IgD-negative memory B cell (primary cell): ENCODE results near the gene NDUFS7. TPM values are rescaled to one million over a fixed set of nuclear protein-coding genes. Genes with fewer than 3 reads are reported as not detected.

Source experiments
- H3K27ac Mint-ChIP-seq, 3 donors: one replicate each; pipeline ENCODE4 v1.8.0; 2020 to 2022; ENCODE audit warnings: mild to moderate bottlenecking in 3 of 3, mixed read lengths in 3 of 3, moderate library complexity in 1 of 3
- H3K27me3 Mint-ChIP-seq: one replicate; pipeline ENCODE4 v1.8.0; 2021; ENCODE audit warnings: mixed read lengths
- H3K36me3 Mint-ChIP-seq: one replicate; pipeline ENCODE4 v1.8.0; 2020; ENCODE audit warnings: mild to moderate bottlenecking, mixed read lengths
- H3K4me1 Mint-ChIP-seq, 3 donors: one replicate each; pipeline ENCODE4 v1.8.0; 2020 to 2022; ENCODE audit warnings: mixed read lengths in 3 of 3, mild to moderate bottlenecking in 1 of 3
- H3K4me3 Mint-ChIP-seq, 4 donors: one replicate each; pipeline ENCODE4 v1.8.0; 2020 to 2022; ENCODE audit warnings: mild to moderate bottlenecking in 4 of 4, mixed read lengths in 4 of 4, moderate library complexity in 3 of 4
- H3K9me3 Mint-ChIP-seq, 3 donors: one replicate each; pipeline ENCODE4 v1.8.0; 2020 to 2021; ENCODE audit warnings: mixed read lengths in 3 of 3, mild to moderate bottlenecking in 1 of 3
- polyA plus RNA-seq: library from polyadenylated mRNA; unstranded; fragments of 300-500 nt; fragmentation: Illumina TruSeq; gene quantifications from one replicate; pipeline ENCODE4 v1.2.3, GENCODE V29; 2021

NDUFS7 gene
- polyA plus RNA-seq, 1 donor from 2014 or later: 233 TPM

DNA sequence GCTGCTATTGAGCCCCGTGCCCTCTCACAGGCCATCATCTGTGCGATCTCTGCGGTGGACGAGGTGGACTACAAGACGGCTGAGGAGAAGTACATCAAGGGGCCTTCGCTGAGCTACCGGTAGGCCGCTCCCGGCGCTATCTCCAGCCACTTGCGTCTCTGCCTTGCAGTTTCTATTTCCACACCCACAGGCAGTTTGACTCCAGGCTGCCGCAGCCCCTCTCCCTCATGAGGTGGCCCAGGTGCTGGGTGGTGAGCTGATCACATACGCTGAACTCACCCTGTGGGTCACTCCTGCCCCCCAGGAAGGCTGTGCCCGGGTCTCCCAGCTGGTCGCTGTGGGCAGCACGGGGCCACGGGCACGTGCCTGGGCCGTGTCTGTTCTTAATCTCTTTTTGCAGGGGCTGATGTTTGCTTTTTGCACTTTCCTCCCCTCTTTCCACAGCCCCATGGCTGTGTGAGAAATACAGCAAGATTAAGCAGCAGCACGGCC, 10.6 kb upstream of the NDUFS7 start:
- no peaks in the 10 kb centered on the region for H3K4me1 Mint-ChIP-seq
- H3K27ac Mint-ChIP-seq: no peak overlapping the region
- no peak overlapping the region for H3K4me3 Mint-ChIP-seq
- H3K36me3 Mint-ChIP-seq: no peaks in the 10 kb centered on the region
- no peaks in the 10 kb centered on the region for H3K9me3 Mint-ChIP-seq
- no peaks in the 10 kb centered on the region for H3K27me3 Mint-ChIP-seq

DNA sequence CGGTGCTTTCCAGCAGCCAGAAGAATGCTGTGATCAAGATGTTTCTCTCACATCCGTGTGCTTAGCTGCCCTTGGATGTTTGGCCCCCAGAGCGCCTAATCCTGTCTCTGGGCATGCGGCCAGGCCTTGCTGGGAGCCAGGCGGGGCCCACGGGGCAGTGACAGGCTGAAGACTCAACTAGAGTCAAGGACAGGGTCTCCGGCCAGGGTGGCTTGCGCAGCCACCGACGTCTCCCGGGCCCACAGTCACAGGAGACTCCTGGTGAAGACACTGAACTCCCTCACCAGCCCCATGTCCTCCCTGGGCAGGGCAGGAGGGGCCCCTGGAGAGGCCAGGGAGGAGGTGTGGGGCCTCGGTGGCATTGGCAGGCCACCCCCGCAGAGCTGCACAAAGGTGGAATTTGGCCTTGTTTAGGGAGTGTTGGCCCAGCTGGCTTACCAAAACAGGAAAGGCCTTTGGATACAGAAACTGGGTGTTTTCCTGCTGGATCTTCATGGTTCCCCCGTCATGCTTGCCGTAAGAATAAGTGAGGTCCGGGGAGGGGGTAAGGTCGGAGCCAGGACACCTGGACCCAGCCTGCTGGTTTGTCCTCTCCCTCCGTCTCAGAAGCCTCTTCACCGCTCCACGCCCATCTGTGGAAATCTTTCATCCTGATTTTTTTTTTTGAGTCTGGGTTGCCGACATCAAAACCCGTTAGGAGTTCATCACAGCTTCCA, 10.0 kb upstream of the NDUFS7 start:
- no peaks in the 10 kb centered on the region for H3K9me3 Mint-ChIP-seq
- H3K4me3 Mint-ChIP-seq: no peak overlapping the region
- no peaks in the 10 kb centered on the region for H3K4me1 Mint-ChIP-seq
- H3K36me3 Mint-ChIP-seq: no peaks in the 10 kb centered on the region
- H3K27me3 Mint-ChIP-seq: no peaks in the 10 kb centered on the region
- H3K27ac Mint-ChIP-seq: no peak overlapping the region

DNA sequence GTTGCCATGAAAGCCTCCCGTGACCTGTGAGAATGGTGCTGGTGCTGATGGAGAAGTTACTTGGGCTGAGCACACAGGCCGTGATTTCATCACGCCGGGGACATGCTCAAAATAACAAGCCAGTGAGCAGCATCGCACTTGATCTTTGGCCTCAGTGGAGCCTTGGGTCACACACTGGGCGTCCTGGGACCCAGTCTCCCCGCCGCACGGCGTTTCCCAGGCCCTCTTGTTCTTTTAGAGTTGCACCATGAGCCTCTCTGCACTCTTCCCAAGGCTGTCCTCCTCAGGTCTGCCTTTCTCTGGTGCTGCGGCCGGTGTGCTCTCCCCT, 9.5 kb upstream of the NDUFS7 start:
- H3K27me3 Mint-ChIP-seq: no peaks in the 10 kb centered on the region
- H3K4me1 Mint-ChIP-seq: no peaks in the 10 kb centered on the region
- no peaks in the 10 kb centered on the region for H3K9me3 Mint-ChIP-seq
- no peak overlapping the region for H3K4me3 Mint-ChIP-seq
- H3K27ac Mint-ChIP-seq: no peak overlapping the region
- no peaks in the 10 kb centered on the region for H3K36me3 Mint-ChIP-seq

DNA sequence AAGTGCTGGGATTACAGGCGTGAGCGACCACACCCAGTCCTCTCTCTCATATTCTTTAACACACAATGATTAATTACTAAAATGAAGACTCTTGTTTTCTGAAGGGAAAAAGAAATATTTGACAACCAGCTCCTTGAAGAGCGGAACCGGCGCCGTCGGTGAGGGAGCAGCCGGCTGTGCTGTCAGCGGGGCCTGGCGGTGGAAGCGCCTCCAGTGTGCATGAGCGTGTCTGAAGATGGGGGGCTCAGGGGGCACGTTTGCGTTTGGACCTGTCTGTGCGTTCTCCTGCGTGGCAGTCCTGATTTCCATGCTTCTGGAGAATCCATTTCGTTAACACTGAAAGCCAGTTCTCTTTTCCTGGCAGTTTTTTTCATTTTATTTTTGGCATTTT, 7.3 kb upstream of the NDUFS7 start:
- Mint-ChIP-seq H3K9me3 (no peaks in the 10 kb centered on the region), H3K27me3 (no peaks in the 10 kb centered on the region), H3K36me3 (no peaks in the 10 kb centered on the region), H3K4me3 (no peak overlapping the region), H3K4me1 (no peaks in the 10 kb centered on the region), H3K27ac (peak overlapping the region in 2 of 3 donors; percentile 40 to 83)

DNA sequence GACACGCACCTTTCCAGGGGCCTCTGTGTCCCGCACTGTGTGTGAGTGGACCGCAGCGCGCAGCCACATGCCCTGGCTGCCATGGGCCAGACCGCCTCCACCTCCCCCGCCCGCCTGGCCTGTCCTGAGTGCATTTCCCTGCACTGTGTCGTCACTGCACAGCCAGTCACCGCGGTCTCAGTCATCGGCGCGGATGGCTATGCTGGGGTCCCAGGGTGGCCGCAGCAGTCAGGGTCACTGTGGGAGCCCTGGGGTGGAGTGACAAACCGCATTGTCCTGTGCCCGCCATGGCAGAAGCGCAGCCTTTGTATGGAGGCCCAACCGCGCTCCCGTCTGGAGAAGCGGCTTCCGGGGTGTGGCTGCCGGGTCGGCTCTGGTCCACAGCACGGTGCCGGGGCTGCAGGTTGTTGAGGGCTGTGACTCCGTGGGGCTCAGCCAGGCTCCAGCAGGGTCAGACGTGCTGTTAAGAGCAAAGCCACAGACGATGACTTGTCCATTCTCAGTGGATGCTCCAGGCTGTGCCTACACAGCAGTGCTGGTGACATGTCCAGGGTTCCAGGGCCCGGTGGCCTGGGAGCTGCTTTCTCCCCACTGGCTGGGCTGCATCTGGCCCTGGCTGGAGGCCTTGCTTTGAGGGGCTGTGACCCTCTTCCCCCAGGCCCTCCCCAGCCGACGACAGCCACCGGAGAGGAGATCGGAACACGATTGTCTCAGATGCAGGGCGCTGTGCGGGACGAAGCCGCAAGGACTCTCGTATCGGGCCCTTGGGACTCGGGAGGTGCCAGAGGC, 6.3 kb upstream of the NDUFS7 start:
- Mint-ChIP-seq H3K9me3 (no peaks in the 10 kb centered on the region), H3K27me3 (no peaks in the 10 kb centered on the region), H3K27ac (no peak overlapping the region)

DNA sequence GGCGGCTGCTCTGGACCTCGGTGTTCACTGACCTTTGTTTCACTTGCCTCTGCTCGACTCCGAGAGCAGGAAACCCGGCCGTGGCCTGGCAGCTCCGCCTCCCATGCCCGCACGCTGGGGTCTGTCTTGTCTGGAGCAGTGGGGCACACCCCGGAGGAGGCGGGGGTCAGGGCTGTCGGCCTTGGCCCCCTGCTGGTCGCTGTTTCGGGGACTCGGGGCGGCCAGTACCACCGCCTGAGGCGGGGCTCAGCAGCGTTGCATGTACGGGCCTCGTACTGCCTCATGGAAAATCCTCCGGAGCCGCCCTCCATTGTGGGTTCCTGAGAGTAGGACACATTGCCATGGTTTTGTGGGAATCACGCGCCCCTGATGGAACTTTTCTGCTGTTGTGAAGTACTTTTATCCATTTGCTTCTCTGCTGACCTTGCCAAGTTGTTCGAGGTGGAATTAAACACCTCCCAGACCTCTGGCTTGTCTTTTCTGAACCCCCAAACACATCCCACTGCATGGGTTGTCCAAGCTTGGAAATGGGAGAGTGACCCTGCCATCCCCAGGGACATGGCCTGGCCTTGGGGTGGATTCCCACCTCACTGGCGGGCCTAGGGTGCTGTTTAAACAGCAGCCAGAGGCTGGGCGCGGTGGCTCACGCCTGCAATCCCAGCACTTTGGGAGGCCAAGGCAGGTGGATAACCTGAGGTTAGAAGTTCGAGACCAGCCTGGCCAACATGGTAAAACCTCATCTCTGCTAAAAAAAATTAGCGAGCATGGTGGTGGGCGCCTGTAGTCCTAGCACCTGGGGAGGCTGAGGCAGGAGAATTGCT, 5.5 kb upstream of the NDUFS7 start:
- no peaks in the 10 kb centered on the region for H3K36me3 Mint-ChIP-seq
- peaks cover 0 to 4% (median 0%) of the 10 kb centered on the region in 3 donors for H3K9me3 Mint-ChIP-seq
- H3K27ac Mint-ChIP-seq: no peak overlapping the region
- peak overlapping the region in 1 of 4 donors; percentile 20 for H3K4me3 Mint-ChIP-seq
- H3K27me3 Mint-ChIP-seq: no peaks in the 10 kb centered on the region
- peaks cover 4 to 5% (median 4%) of the 10 kb centered on the region in 3 donors for H3K4me1 Mint-ChIP-seq

More for the DNA sequence above, 6.3 kb upstream of the NDUFS7 start:
- Mint-ChIP-seq H3K36me3 (no peaks in the 10 kb centered on the region), H3K4me1 (no peaks in the 10 kb centered on the region), H3K4me3 (no peak overlapping the region)

DNA sequence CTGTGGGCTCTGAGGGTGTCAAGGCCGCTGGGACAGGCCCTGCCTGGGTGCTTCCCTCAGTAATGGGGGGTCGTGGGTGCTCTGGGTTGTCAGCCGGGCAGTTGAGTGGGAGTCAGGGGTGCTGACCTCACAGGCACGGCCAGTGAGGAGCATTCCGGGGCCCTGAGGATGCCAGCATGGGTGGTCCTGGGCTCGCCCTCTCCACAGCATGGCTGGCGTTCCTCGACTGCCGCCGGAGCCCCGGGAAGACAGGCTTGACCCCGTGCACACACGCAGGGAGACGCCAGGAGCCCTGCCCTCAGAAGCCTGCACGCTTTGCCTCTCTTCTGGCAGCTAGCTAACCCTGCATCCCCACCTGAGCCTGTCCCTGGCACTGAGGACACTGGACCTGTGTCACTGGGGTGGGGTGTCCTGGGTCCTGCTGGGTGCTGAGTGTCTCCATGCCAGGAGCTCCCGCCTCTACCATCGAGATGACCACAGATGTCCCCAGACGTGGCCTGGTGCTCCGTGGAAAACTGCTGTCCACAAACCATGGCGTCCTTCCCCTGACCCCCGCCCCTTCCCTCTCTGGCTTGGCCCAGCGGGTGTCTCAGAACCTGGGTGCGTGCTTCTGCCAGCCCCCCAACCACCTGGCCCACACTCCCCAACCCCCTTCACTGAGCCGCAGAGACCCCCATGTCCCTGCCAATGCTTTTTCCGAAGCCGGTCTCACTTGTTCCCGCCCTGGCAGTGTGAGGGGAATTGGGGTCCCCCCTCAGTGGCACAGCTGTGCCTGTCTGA, 4.4 kb upstream of the NDUFS7 start:
- H3K27me3 Mint-ChIP-seq: peaks cover 4% of the 10 kb centered on the region
- peak overlapping the region in 1 of 3 donors; percentile 84 for H3K27ac Mint-ChIP-seq
- no peaks in the 10 kb centered on the region for H3K36me3 Mint-ChIP-seq
- no peak overlapping the region for H3K4me3 Mint-ChIP-seq
- H3K4me1 Mint-ChIP-seq: peaks cover 7 to 13% (median 9%) of the 10 kb centered on the region in 3 donors
- peaks cover 0 to 9% (median 0%) of the 10 kb centered on the region in 3 donors for H3K9me3 Mint-ChIP-seq

DNA sequence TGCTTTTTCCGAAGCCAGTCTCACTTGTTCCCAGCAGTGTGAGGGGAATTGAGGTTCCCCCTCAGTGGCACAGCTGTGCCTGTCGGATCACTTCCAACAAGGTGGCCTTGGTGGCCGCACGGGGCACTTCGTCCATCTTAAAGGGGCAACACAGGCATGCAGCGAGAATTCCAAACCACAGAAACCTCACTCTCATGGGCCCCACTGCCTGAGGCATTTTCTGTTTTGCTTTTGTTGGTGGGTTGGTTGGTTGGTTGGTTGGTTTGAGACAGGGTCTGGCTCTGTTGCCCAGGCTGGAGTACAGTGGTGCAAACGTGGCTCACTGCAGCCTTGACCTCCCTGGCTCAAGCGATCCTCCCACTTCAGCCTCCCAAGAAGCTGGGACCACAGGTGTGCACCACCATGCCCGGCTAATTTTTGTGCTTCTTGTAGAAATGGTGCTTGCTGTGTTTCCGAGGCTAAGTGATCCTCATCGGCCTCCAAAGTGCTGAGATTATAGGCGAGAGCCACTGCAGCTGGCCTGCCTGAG, 3.7 kb upstream of the NDUFS7 start:
- peaks cover 0 to 9% (median 0%) of the 10 kb centered on the region in 3 donors for H3K9me3 Mint-ChIP-seq

DNA sequence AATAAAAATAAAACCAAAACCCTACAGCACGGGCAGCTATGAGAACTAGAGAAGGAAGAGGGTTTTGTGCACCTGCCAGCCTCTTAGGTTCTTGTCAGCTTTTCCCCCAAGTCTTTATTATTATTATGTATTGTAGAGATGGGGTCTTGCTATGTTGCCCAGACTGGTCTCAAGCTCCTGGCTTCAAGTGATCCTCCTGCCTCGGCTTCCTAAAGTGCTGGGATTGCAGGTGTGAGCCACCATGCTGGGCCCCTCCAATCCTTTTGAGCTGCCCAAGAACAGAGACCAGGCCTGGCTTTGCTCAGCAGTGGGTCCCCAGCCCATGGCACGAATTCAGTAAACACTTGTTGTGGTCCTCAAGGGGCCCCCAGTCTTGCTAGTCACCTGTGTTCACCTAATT, 1.5 kb upstream of the NDUFS7 start:
- peaks cover under 1% of the 10 kb centered on the region for H3K36me3 Mint-ChIP-seq
- H3K27me3 Mint-ChIP-seq: peaks cover 4% of the 10 kb centered on the region
- H3K27ac Mint-ChIP-seq: peak overlapping the region in 1 of 3 donors; percentile 100
- peaks cover 12 to 17% (median 14%) of the 10 kb centered on the region in 3 donors for H3K4me1 Mint-ChIP-seq
- no peak overlapping the region for H3K4me3 Mint-ChIP-seq
- peaks cover 0 to 9% (median 0%) of the 10 kb centered on the region in 3 donors for H3K9me3 Mint-ChIP-seq

More for the DNA sequence above, 3.7 kb upstream of the NDUFS7 start:
- peaks cover 11 to 17% (median 12%) of the 10 kb centered on the region in 3 donors for H3K4me1 Mint-ChIP-seq
- H3K36me3 Mint-ChIP-seq: no peaks in the 10 kb centered on the region
- peak overlapping the region in 1 of 3 donors; percentile 84 for H3K27ac Mint-ChIP-seq
- H3K4me3 Mint-ChIP-seq: peak overlapping the region in 1 of 4 donors; percentile 58
- H3K27me3 Mint-ChIP-seq: peaks cover 4% of the 10 kb centered on the region

DNA sequence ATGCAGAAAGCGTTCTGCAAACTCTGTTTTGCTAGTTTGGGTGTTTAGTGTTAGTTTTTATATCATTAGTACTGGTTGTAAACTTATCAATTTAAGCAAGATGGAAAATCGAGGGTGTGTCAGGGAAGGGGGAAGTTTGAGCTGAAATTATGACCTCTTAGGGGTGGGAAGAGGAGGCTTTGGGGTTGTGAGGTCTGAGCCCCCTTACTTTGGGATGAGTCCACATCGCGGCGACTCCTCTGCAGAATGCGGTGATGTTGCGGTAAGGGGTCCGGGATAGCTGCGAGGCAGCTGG, 743 bp upstream of the NDUFS7 start:
- Mint-ChIP-seq H3K27me3 (peaks cover 4% of the 10 kb centered on the region), H3K9me3 (peaks cover 0 to 9% (median 0%) of the 10 kb centered on the region in 3 donors), H3K4me3 (peak overlapping the region; percentile 92 to 100 (median 98)), H3K4me1 (peaks cover 12 to 17% (median 14%) of the 10 kb centered on the region in 3 donors), H3K27ac (peak overlapping the region; percentile 100), H3K36me3 (peaks cover 2% of the 10 kb centered on the region)

DNA sequence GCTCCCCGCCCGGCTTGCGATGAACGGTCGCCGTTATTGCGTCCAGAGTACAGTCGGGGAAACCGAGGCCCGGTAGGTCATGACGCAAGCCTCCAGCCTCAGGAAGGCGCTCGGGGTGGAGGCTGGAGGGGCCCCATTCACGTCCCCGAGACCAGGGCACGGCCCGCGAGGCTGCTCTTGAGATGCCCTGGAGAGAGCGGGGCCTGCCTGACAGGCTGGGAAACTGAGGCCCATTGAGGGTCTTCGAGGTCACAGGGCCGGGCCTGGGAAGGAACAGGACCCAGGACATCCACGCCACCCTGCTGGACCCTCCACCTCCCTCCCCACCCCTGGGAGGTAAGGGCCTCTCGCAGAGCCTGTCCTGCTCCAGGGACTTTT, 367 bp downstream of the NDUFS7 start:
- H3K4me1 Mint-ChIP-seq: peaks cover 12 to 17% (median 14%) of the 10 kb centered on the region in 3 donors
- H3K36me3 Mint-ChIP-seq: peaks cover 4% of the 10 kb centered on the region
- H3K9me3 Mint-ChIP-seq: peaks cover 0 to 9% (median 0%) of the 10 kb centered on the region in 3 donors
- peaks cover 4% of the 10 kb centered on the region for H3K27me3 Mint-ChIP-seq
- H3K27ac Mint-ChIP-seq: peak overlapping the region; percentile 100
- peak overlapping the region; percentile 92 to 100 (median 98) for H3K4me3 Mint-ChIP-seq

DNA sequence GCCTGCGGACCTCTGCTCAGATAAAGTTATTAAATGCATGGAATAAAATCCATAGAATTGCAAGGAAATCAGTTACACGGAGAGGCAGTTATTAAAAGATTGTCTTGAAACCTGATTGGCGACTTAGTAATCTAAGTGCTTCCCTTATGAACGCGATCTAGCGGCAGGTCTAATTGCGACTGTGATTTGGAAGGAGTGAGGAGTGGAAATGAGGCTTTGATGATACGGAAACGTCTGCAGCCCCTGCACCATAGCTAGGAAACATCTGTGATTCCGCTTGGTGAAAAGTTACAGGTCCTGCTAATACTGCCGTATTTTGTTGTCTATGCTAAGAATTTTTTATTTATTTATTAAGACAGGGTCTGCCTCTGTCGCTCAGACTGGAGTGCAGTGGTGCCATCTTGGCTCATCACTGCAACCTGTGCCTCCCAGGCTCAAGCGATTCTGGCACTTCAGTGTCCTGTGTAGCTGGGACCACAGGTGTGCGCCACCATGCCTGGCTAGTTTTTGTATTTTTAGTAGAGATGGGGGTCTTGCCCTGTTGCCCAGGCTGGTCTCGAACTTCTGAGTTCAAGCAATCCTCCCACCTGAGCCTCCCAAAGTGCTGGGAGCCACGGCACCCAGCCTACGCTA, 887 bp downstream of the NDUFS7 start:
- peak overlapping the region; percentile 92 to 100 (median 98) for H3K4me3 Mint-ChIP-seq
- peak overlapping the region; percentile 33 to 74 (median 65) for H3K27ac Mint-ChIP-seq
- peaks cover 12 to 17% (median 14%) of the 10 kb centered on the region in 3 donors for H3K4me1 Mint-ChIP-seq
- H3K9me3 Mint-ChIP-seq: peaks cover 0 to 9% (median 0%) of the 10 kb centered on the region in 3 donors
- peaks cover 4% of the 10 kb centered on the region for H3K27me3 Mint-ChIP-seq
- H3K36me3 Mint-ChIP-seq: peaks cover 5% of the 10 kb centered on the region

DNA sequence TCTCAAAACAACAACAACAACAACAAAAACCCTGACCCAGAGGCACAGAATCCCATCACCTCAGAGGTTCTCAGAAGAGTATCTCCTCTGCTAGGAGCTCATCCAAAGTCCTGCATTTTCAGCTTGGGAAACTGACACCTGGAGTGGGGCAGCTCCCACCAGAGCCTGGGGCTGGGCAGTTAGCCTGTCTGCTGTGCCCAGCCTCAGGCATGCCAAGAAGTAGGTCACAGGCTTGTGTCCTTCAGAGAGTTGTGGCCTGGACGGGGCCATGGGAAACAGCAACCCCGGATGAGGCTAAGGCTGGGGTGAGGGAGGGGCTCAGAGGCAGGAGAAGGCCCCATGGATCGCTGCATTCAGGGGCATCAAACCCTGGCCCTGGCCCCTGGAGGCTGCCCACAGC, 2.1 kb downstream of the NDUFS7 start:
- Mint-ChIP-seq H3K36me3 (peaks cover 5% of the 10 kb centered on the region), H3K27ac (peak overlapping the region in 1 of 3 donors; percentile 71), H3K9me3 (peaks cover 0 to 9% (median 0%) of the 10 kb centered on the region in 3 donors), H3K27me3 (peaks cover 4% of the 10 kb centered on the region), H3K4me3 (peak overlapping the region in 2 of 4 donors; percentile 82 to 92), H3K4me1 (peaks cover 12 to 17% (median 14%) of the 10 kb centered on the region in 3 donors)
